Smooth muscle cell of the umbilical artery (primary cell): ENCODE results near the gene PRR16. TPM values are rescaled to one million over a fixed set of nuclear protein-coding genes. Genes with fewer than 3 reads are reported as not detected.

Experiments used
- total RNA-seq: library from RNA; depleted of rRNA; stranded (reverse); fragments of >200 nt; gene quantifications from 2 replicates; pipeline ENCODE4 v1.2.3, GENCODE V29; 2014

The PRR16 gene
- total RNA-seq, result 1.2 and 1.8 TPM in 2 replicates

GRCh38 chr5:120463991-120464626, at the start of gene PRR16:
Gene PRR16, plus strand, starts transcription at chr5:120464300.

